Testis (tissue), 3 donors: Measurements from ENCODE around the gene RSL24D1. TPM values are rescaled to one million over a fixed set of nuclear protein-coding genes. Genes with fewer than 3 reads are reported as not detected.

Experiments used
- DNase-seq: peaks from one replicate; pipeline ENCODE4 v3.0.0-alpha.2; 2019
- H3K27ac ChIP-seq, 2 donors: fragments of 200-600 bp; sonication (generic); one replicate each; pipeline ENCODE4 v1.5.1; 2019
- H3K27me3 ChIP-seq: fragments of 200-600 bp; sonication (generic); one replicate; pipeline ENCODE4 v1.5.1; 2019
- H3K36me3 ChIP-seq: fragments of 200-600 bp; sonication (generic); one replicate; pipeline ENCODE4 v1.5.1; 2017; ENCODE audit warnings: low read depth; ENCODE audit errors: missing control alignments
- H3K4me1 ChIP-seq: fragments of 200-600 bp; sonication (generic); one replicate; pipeline ENCODE4 v1.5.1; 2019
- H3K4me3 ChIP-seq, 2 donors: fragments of 200-600 bp; sonication (generic); one replicate each; pipeline ENCODE4 v1.5.1; 2017 to 2019
- H3K9me3 ChIP-seq: fragments of 200-600 bp; sonication (generic); one replicate; pipeline ENCODE4 v1.5.1; 2017
- CTCF ChIP-seq, 3 experiments: fragments of 450-650 bp in 2 of 3; fragments of 200-600 bp in 1 of 3; sonication (generic) in 1 of 3; IDR thresholded peaks; one replicate each; pipeline ENCODE4 v1.5.1; 2016 to 2019; ENCODE audit warnings: antibody characterized with exemption in 3 of 3, mild to moderate bottlenecking in 2 of 3, moderate library complexity in 1 of 3
- POLR2A ChIP-seq: fragments of 450-650 bp; IDR thresholded peaks from one replicate; pipeline ENCODE4 v1.6.1; 2017; ENCODE audit warnings: antibody characterized with exemption, mild to moderate bottlenecking, moderate library complexity
- WGBS, 2 donors: methylation state at CpG; one replicate each; pipeline ENCODE4 v1.1.5; 2018; 5-methylcytosine and 5-hydroxymethylcytosine counted together
- intact Hi-C: fragments of 100-400 bp; cut with DNase I; formaldehyde crosslinking; loops from one replicate; pipeline ENCODE4 v1.15.1; 2023; ENCODE audit warnings: low total_unique reads
- polyA plus RNA-seq: library from polyadenylated mRNA; stranded (reverse); fragments of 350-450 nt; fragmentation: Illumina TruSeq; extraction: RNeasy Lipid Tissue Mini Kit (QIAGEN cat#74804); gene quantifications from one replicate; pipeline ENCODE4 v1.2.3, GENCODE V29; 2014; ENCODE audit warnings: low read depth, low replicate concordance; ENCODE audit not compliant: insufficient read depth
- total RNA-seq, 2 donors: library from RNA; depleted of rRNA; stranded (reverse); fragments of >200 nt; gene quantifications; one replicate each; pipeline ENCODE4 v1.2.3, GENCODE V29; 2016

Gene RSL24D1
- total and polyA plus RNA-seq, 3 donors from 2014 or later, result 47.2 to 62.7 (median 48.4) TPM

- intact Hi-C loops, result no loop called here
- H3K9me3 ChIP-seq, result no peaks in the 10 kb centered on the region
- H3K4me1 ChIP-seq, result peaks cover 27% of the 10 kb centered on the region
- TF ChIP-seq CTCF (IDR thresholded peaks at IDR 0.05) (no peak), POLR2A (no peak)
- no peaks in the 10 kb centered on the region for H3K27me3 ChIP-seq
- no peak for DNase-seq
- H3K36me3 ChIP-seq, result no peaks in the 10 kb centered on the region
- WGBS, 2 donors, result 88 to 92% methylated on average over 3 of the region's 3 CpGs
- no peak overlapping the region for H3K27ac ChIP-seq
- H3K4me3 ChIP-seq, result no peak overlapping the region
Observed at GRCh38 chr15:55198706-55199105, 2.0 kb upstream of the RSL24D1 start.

- no peak for TF ChIP-seq CTCF (IDR thresholded peaks at IDR 0.05)
- no peak for TF ChIP-seq POLR2A
- intact Hi-C loops, result no loop called here
- 15 to 22% methylated on average over 4 of the region's 4 CpGs for WGBS, 2 donors
- no peaks in the 10 kb centered on the region for H3K27me3 ChIP-seq
- H3K4me1 ChIP-seq, result peaks cover 35% of the 10 kb centered on the region
- peak overlapping the region; percentile 76 to 84 for H3K4me3 ChIP-seq
- H3K27ac ChIP-seq, result peak overlapping the region in 1 of 2 donors; percentile 93
- H3K36me3 ChIP-seq, result no peaks in the 10 kb centered on the region
- DNase-seq, result no peak
- no peaks in the 10 kb centered on the region for H3K9me3 ChIP-seq
Observed at GRCh38 chr15:55197719-55198118, 978 bp upstream of the RSL24D1 start.

- 0 to 1% methylated on average over 10 of the region's 10 CpGs for WGBS, 2 donors
Observed at GRCh38 chr15:55197362-55197705, 593 bp upstream of the RSL24D1 start.

GRCh38 chr15:55195996-55196395 is 745 bp downstream of the RSL24D1 start:
- whole genome bisulfite sequencing, 2 donors, result 1% methylated on average over 9 of the region's 9 CpGs
- Histone ChIP-seq H3K27me3 (no peaks in the 10 kb centered on the region), H3K36me3 (no peaks in the 10 kb centered on the region), H3K27ac (peak overlapping the region; percentile 86 to 93), H3K9me3 (no peaks in the 10 kb centered on the region), H3K4me1 (peaks cover 35% of the 10 kb centered on the region), H3K4me3 (peak overlapping the region; percentile 76 to 84)
- intact Hi-C loops, result no loop called here
- no peak for DNase-seq
- TF ChIP-seq POLR2A (no peak), CTCF (IDR thresholded peaks at IDR 0.05) (no peak)

More at GRCh38 chr15:55197362-55197705, 593 bp upstream of the RSL24D1 start:
- Histone ChIP-seq H3K4me3 (peak overlapping the region; percentile 76 to 84), H3K9me3 (no peaks in the 10 kb centered on the region), H3K4me1 (peaks cover 35% of the 10 kb centered on the region), H3K27ac (peak overlapping the region; percentile 86 to 93), H3K27me3 (no peaks in the 10 kb centered on the region), H3K36me3 (no peaks in the 10 kb centered on the region)
- DNase-seq, result no peak
- intact Hi-C loops, result no loop called here
- TF ChIP-seq CTCF (IDR thresholded peaks at IDR 0.05) (no peak), POLR2A (no peak)

GRCh38 chr15:55194256-55194655 is 2.5 kb downstream of the RSL24D1 start:
- no peaks in the 10 kb centered on the region for H3K9me3 ChIP-seq
- H3K27me3 ChIP-seq, result no peaks in the 10 kb centered on the region
- H3K4me3 ChIP-seq, result no peak overlapping the region
- intact Hi-C loops, result no loop called here
- TF ChIP-seq POLR2A (no peak), CTCF (IDR thresholded peaks at IDR 0.05) (no peak)
- H3K27ac ChIP-seq, result no peak overlapping the region
- no peak for DNase-seq
- peaks cover 35% of the 10 kb centered on the region for H3K4me1 ChIP-seq
- no peaks in the 10 kb centered on the region for H3K36me3 ChIP-seq
